Effector memory CD4-positive, alpha-beta T cell (primary cell): Measurements from ENCODE around the gene TIAM1.

Source experiments
- DNase-seq, 3 donors: peaks; one replicate each; pipeline ENCODE4 v3.0.0-alpha.2; 2020
- H3K27ac ChIP-seq: 2 replicates; pipeline ENCODE4 v1.7.0; 2013; ENCODE audit warnings: mild to moderate bottlenecking, low read length, moderate library complexity; ENCODE audit not compliant: insufficient read depth, poor library complexity, severe bottlenecking
- H3K27me3 ChIP-seq: replicated peaks from 2 replicates; pipeline ENCODE4 v1.7.0; 2013; ENCODE audit warnings: mild to moderate bottlenecking, low read length; ENCODE audit not compliant: insufficient read depth, control insufficient read depth, poor library complexity, severe bottlenecking
- H3K36me3 ChIP-seq: 2 replicates; pipeline ENCODE4 v1.7.0; 2013; ENCODE audit warnings: mild to moderate bottlenecking, low read length, moderate library complexity; ENCODE audit not compliant: control insufficient read depth, insufficient read depth
- H3K4me1 ChIP-seq: 2 replicates; pipeline ENCODE4 v1.7.0; 2013; ENCODE audit warnings: low read length, mild to moderate bottlenecking; ENCODE audit not compliant: control insufficient read depth, insufficient read depth, poor library complexity, severe bottlenecking
- H3K4me3 ChIP-seq: 2 replicates; pipeline ENCODE4 v1.7.0; 2013; ENCODE audit warnings: low read length, low read depth, mild to moderate bottlenecking; ENCODE audit not compliant: insufficient read depth, poor library complexity, severe bottlenecking
- H3K9me3 ChIP-seq: 2 replicates; pipeline ENCODE4 v1.7.0; 2013; ENCODE audit warnings: mild to moderate bottlenecking, low read length, moderate library complexity; ENCODE audit not compliant: control insufficient read depth

Gene TIAM1

DNA sequence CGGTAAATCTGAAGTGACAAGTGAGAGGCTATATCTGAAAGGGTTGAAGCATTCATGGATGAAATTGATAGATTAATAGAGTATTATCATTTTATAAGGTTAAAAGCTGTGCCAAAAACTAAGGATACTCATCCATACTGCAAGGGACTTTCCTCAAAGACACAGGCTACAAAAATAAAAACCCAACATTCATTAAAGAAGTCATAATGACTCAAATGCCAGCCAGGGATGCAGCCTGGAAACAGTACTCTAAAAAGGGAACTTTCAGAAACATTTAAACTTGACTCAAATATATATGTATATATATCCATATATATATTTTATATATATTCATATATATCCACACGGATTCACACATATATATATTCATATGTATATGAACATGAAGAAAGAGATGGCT is 1.1 kb upstream of the TIAM1 start:
- H3K27me3 ChIP-seq: no peaks in the 10 kb centered on the region
- H3K4me1 ChIP-seq: no peaks in the 10 kb centered on the region
- H3K36me3 ChIP-seq: no peaks in the 10 kb centered on the region
- DNase-seq: no peak
- H3K4me3 ChIP-seq: no peak overlapping the region
- no peak overlapping the region for H3K27ac ChIP-seq
- H3K9me3 ChIP-seq: no peaks in the 10 kb centered on the region

GRCh38 chr21:31343030-31343510 is 991 bp downstream of the TIAM1 start:
- H3K4me1 ChIP-seq: no peaks in the 10 kb centered on the region
- no peak overlapping the region for H3K27ac ChIP-seq
- no peaks in the 10 kb centered on the region for H3K36me3 ChIP-seq
- H3K27me3 ChIP-seq: no peaks in the 10 kb centered on the region
- peak overlapping the region; percentile 71 for H3K4me3 ChIP-seq
- DNase-seq: no peak
- H3K9me3 ChIP-seq: no peaks in the 10 kb centered on the region

- H3K9me3 ChIP-seq: no peaks in the 10 kb centered on the region
- DNase-seq: no peak
- no peaks in the 10 kb centered on the region for H3K36me3 ChIP-seq
- peak overlapping the region; percentile 71 for H3K4me3 ChIP-seq
- H3K27me3 ChIP-seq: no peaks in the 10 kb centered on the region
- no peak overlapping the region for H3K27ac ChIP-seq
- no peaks in the 10 kb centered on the region for H3K4me1 ChIP-seq
Measured at GRCh38 chr21:31342348-31342747, 1.7 kb downstream of the TIAM1 start.

DNA sequence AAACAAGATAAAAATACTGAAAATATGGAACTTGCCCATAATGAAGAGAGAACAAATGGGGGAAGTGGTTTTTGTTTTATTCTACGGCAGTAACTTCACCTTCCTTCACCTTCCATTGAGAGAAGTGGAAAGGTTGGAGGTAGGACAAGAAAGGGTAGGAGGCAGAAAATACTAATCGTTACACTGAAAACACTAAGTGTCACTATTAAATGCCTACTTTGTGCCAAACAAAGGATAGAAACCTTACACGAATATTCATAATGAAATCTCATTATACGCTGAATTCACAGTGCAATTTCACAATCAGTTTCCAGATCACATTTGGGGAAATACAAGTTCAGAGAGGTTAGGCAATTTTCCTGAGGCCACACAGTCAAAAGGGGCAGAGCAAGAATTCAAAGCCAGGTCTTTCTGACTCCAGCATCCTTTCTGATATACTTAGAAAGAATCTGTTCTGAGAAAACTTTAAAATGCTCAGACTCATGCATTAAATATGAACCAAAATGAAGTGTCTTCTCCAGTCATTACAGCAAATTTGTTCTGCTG is 3.0 kb downstream of the TIAM1 start:
- Histone ChIP-seq H3K27me3 (no peaks in the 10 kb centered on the region), H3K4me1 (no peaks in the 10 kb centered on the region), H3K9me3 (no peaks in the 10 kb centered on the region), H3K27ac (no peak overlapping the region), H3K36me3 (no peaks in the 10 kb centered on the region), H3K4me3 (no peak overlapping the region)
- DNase-seq: no peak

GRCh38 chr21:31340514-31340913 is 3.5 kb downstream of the TIAM1 start:
- no peak overlapping the region for H3K27ac ChIP-seq
- H3K36me3 ChIP-seq: no peaks in the 10 kb centered on the region
- no peaks in the 10 kb centered on the region for H3K27me3 ChIP-seq
- H3K4me1 ChIP-seq: no peaks in the 10 kb centered on the region
- no peaks in the 10 kb centered on the region for H3K9me3 ChIP-seq
- no peak overlapping the region for H3K4me3 ChIP-seq
- DNase-seq: no peak

DNA sequence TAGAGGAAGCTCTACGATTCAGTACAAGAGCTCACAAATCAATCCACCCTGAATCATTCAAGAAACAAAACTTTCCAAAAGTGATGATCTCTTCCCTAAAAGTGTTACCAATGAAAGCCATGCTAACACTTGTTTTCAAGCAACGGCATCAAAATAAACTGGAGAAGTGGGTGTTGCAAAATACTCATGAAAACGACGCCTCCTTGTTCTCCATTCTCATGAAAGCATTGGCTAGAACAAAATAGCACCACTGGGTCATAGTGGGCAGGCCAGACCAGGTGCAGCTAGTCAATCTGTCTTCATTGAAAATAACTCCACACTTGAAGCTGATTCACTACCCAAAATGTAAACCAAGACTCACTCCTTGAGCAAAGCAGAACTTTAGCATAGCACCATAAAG is 4.3 kb downstream of the TIAM1 start:
- no peak overlapping the region for H3K27ac ChIP-seq
- no peaks in the 10 kb centered on the region for H3K36me3 ChIP-seq
- H3K4me1 ChIP-seq: no peaks in the 10 kb centered on the region
- no peak overlapping the region for H3K4me3 ChIP-seq
- no peaks in the 10 kb centered on the region for H3K27me3 ChIP-seq
- DNase-seq: no peak
- no peaks in the 10 kb centered on the region for H3K9me3 ChIP-seq

DNA sequence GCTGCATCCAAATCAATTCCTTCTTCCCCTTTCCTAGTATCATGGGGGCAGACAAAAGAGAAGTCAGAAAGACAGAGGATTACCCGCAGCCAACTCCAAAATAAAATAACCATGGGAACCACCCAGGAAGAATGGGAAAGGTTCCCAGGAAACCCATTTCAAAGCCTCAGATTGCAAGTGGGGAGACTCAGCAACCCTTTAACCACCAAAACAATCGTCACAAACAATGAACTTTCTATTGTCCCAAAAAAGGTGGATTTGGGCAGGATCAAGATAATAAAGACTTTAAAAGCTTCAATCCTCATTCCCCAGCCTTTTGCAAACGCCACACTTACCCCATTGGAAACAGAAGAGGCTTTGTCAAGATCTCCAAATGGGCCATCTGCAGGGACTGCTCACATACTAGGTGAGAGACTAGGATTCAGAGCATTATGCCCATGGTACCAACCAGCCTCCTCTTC is 5.1 kb downstream of the TIAM1 start:
- no peak overlapping the region for H3K27ac ChIP-seq
- H3K36me3 ChIP-seq: no peaks in the 10 kb centered on the region
- H3K9me3 ChIP-seq: no peaks in the 10 kb centered on the region
- no peaks in the 10 kb centered on the region for H3K4me1 ChIP-seq
- H3K4me3 ChIP-seq: no peak overlapping the region
- no peak for DNase-seq
- no peaks in the 10 kb centered on the region for H3K27me3 ChIP-seq

- H3K36me3 ChIP-seq: no peaks in the 10 kb centered on the region
- H3K4me1 ChIP-seq: no peaks in the 10 kb centered on the region
- H3K9me3 ChIP-seq: no peaks in the 10 kb centered on the region
- no peak overlapping the region for H3K27ac ChIP-seq
- DNase-seq: no peak
- H3K27me3 ChIP-seq: no peaks in the 10 kb centered on the region
- H3K4me3 ChIP-seq: no peak overlapping the region
Measured at GRCh38 chr21:31337996-31338907, 5.8 kb downstream of the TIAM1 start.

DNA sequence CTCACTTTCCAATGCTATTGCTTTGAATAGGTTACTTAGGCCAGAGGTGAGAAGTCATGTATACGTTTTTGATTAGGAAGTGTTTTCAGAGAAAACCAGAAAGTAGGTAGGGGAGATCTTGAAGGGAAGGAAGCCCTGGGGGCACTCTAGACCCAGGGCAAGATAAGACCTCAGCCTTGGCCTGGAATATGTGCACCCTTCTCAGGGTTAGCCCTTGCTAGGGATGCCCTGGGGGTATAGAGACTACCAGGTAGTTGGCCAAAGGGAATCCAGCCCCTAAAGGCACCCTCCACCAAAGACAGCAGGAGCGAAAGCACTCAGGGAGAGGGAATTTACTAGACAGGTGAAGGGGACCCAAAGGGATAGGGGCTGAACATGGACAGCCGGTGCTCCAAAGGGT is 7.0 kb downstream of the TIAM1 start:
- DNase-seq: no peak
- H3K4me1 ChIP-seq: no peaks in the 10 kb centered on the region
- no peak overlapping the region for H3K27ac ChIP-seq
- no peak overlapping the region for H3K4me3 ChIP-seq
- H3K9me3 ChIP-seq: no peaks in the 10 kb centered on the region
- no peaks in the 10 kb centered on the region for H3K36me3 ChIP-seq
- H3K27me3 ChIP-seq: no peaks in the 10 kb centered on the region

- H3K4me3 ChIP-seq: no peak overlapping the region
- H3K27ac ChIP-seq: no peak overlapping the region
- H3K36me3 ChIP-seq: no peaks in the 10 kb centered on the region
- no peaks in the 10 kb centered on the region for H3K9me3 ChIP-seq
- H3K27me3 ChIP-seq: no peaks in the 10 kb centered on the region
- DNase-seq: no peak
- no peaks in the 10 kb centered on the region for H3K4me1 ChIP-seq
Measured at GRCh38 chr21:31336739-31337040, 7.4 kb downstream of the TIAM1 start.
